KMS-11 (cell line): ENCODE data around the gene IL18.
"Not testable (repeated sequence)": the region's sequence is repeated elsewhere in the genome, so short reads cannot be mapped to it uniquely, and the experiment has no call there.

Source experiments
- H2AFZ ChIP-seq: fragments of 200-600 bp; sonication (generic); 2 replicates; pipeline ENCODE4 v1.6.1; 2016; ENCODE audit warnings: antibody characterized with exemption, mixed run types, low read depth
- H3K27ac ChIP-seq: fragments of 200-600 bp; sonication (generic); 2 replicates; pipeline ENCODE4 v1.6.1; 2016; ENCODE audit warnings: mild to moderate bottlenecking, mixed run types
- H3K27me3 ChIP-seq: fragments of 200-600 bp; sonication (generic); 2 replicates; pipeline ENCODE4 v1.6.1; 2017; ENCODE audit warnings: mild to moderate bottlenecking, low read depth, mixed run types, moderate library complexity; ENCODE audit not compliant: insufficient read depth
- H3K36me3 ChIP-seq: fragments of 200-600 bp; sonication (generic); 2 replicates; pipeline ENCODE4 v1.6.1; 2017; ENCODE audit warnings: mild to moderate bottlenecking, mixed run types; ENCODE audit not compliant: insufficient read depth
- H3K4me1 ChIP-seq: fragments of 200-600 bp; sonication (generic); 2 replicates; pipeline ENCODE4 v1.6.1; 2016; ENCODE audit warnings: mild to moderate bottlenecking, low read depth, mixed run types; ENCODE audit not compliant: poor library complexity, severe bottlenecking
- H3K4me2 ChIP-seq: fragments of 200-600 bp; sonication (generic); 2 replicates; pipeline ENCODE4 v1.7.0; 2016; ENCODE audit warnings: mild to moderate bottlenecking, mixed run types
- H3K4me3 ChIP-seq: fragments of 200-600 bp; sonication (generic); IDR thresholded peaks from 2 replicates; pipeline ENCODE4 v1.6.1; 2017; ENCODE audit warnings: low read depth, low read length, mixed read lengths; ENCODE audit not compliant: insufficient read depth
- H3K79me2 ChIP-seq: fragments of 200-600 bp; sonication (generic); 2 replicates; pipeline ENCODE4 v1.6.1; 2016; ENCODE audit warnings: low read depth, mixed run types; ENCODE audit not compliant: insufficient read depth
- H3K9ac ChIP-seq: fragments of 200-600 bp; sonication (generic); 2 replicates; pipeline ENCODE4 v1.6.1; 2016; ENCODE audit warnings: mild to moderate bottlenecking, mixed run types
- H4K20me1 ChIP-seq: fragments of 200-600 bp; sonication (generic); 2 replicates; pipeline ENCODE4 v1.6.1; 2016; ENCODE audit warnings: mild to moderate bottlenecking, mixed run types; ENCODE audit not compliant: insufficient read depth
- TF ChIP-seq, protein P1 (sequence below): fragments of 200-600 bp; sonication (generic); conservative IDR thresholded peaks from 2 replicates; pipeline ENCODE4 v1.6.1; 2017; ENCODE audit warnings: low read depth, mild to moderate bottlenecking, antibody characterized with exemption, low read length, moderate library complexity, mixed read lengths

The IL18 gene

GRCh38 chr11:112210890-112211289 lies 47.0 kb upstream of the IL18 start:
- TF ChIP-seq, protein P1, sequence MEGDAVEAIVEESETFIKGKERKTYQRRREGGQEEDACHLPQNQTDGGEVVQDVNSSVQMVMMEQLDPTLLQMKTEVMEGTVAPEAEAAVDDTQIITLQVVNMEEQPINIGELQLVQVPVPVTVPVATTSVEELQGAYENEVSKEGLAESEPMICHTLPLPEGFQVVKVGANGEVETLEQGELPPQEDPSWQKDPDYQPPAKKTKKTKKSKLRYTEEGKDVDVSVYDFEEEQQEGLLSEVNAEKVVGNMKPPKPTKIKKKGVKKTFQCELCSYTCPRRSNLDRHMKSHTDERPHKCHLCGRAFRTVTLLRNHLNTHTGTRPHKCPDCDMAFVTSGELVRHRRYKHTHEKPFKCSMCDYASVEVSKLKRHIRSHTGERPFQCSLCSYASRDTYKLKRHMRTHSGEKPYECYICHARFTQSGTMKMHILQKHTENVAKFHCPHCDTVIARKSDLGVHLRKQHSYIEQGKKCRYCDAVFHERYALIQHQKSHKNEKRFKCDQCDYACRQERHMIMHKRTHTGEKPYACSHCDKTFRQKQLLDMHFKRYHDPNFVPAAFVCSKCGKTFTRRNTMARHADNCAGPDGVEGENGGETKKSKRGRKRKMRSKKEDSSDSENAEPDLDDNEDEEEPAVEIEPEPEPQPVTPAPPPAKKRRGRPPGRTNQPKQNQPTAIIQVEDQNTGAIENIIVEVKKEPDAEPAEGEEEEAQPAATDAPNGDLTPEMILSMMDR = no peak
- Histone ChIP-seq H2AFZ (no peak overlapping the region), H4K20me1 (no peaks in the 10 kb centered on the region), H3K9ac (no peak overlapping the region), H3K4me1 (no peaks in the 10 kb centered on the region), H3K4me2 (no peak overlapping the region), H3K36me3 (no peaks in the 10 kb centered on the region), H3K79me2 (no peaks in the 10 kb centered on the region), H3K4me3 (no peak overlapping the region), H3K27ac (no peak overlapping the region), H3K27me3 (no peaks in the 10 kb centered on the region)

DNA sequence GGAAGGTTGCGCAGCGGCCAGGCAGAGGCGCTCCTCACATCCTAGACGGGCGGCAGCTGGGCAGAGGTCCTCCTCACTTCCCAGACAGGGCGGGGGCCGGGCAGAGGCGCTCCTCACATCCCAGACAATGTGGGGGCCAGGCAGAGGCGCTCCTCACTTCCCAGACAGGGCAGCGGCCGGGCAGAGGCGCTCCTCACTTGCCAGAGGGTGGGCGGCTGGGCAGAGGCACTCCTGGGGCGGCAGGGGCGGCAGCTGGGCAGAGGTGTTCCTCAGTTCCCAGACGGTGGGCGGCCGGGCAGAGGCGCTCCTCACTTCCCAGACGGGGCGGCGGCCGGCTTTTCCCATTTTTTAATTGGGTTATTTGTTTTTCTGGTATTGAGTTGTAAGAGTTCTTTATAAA lies 42.2 kb upstream of the IL18 start:
- H3K27ac ChIP-seq = no peak overlapping the region

GRCh38 chr11:112200252-112200651 lies 36.4 kb upstream of the IL18 start:
- no peaks in the 10 kb centered on the region for H3K4me1 ChIP-seq
- no peaks in the 10 kb centered on the region for H3K36me3 ChIP-seq
- H3K4me3 ChIP-seq = no peak overlapping the region
- H2AFZ ChIP-seq = no peak overlapping the region
- H3K79me2 ChIP-seq = no peaks in the 10 kb centered on the region
- H3K9ac ChIP-seq = no peak overlapping the region
- TF ChIP-seq, protein P1 = no peak
- no peak overlapping the region for H3K27ac ChIP-seq
- H3K4me2 ChIP-seq = no peak overlapping the region
- no peaks in the 10 kb centered on the region for H4K20me1 ChIP-seq
- no peaks in the 10 kb centered on the region for H3K27me3 ChIP-seq

More for the DNA sequence above, 42.2 kb upstream of the IL18 start:
- TF ChIP-seq, protein P1 = no peak
- Histone ChIP-seq H3K4me3 (no peak overlapping the region), H3K36me3 (no peaks in the 10 kb centered on the region), H4K20me1 (no peaks in the 10 kb centered on the region), H3K4me2 (no peak overlapping the region), H2AFZ (no peak overlapping the region), H3K79me2 (no peaks in the 10 kb centered on the region), H3K27me3 (no peaks in the 10 kb centered on the region), H3K9ac (no peak overlapping the region), H3K4me1 (no peaks in the 10 kb centered on the region)

GRCh38 chr11:112199101-112199500 lies 35.2 kb upstream of the IL18 start:
- H2AFZ ChIP-seq, H3K36me3 ChIP-seq, H3K9ac ChIP-seq, H4K20me1 ChIP-seq, H3K4me3 ChIP-seq, H3K4me2 ChIP-seq, H3K27ac ChIP-seq, H3K4me1 ChIP-seq, H3K79me2 ChIP-seq, H3K27me3 ChIP-seq: not testable (repeated sequence)

DNA sequence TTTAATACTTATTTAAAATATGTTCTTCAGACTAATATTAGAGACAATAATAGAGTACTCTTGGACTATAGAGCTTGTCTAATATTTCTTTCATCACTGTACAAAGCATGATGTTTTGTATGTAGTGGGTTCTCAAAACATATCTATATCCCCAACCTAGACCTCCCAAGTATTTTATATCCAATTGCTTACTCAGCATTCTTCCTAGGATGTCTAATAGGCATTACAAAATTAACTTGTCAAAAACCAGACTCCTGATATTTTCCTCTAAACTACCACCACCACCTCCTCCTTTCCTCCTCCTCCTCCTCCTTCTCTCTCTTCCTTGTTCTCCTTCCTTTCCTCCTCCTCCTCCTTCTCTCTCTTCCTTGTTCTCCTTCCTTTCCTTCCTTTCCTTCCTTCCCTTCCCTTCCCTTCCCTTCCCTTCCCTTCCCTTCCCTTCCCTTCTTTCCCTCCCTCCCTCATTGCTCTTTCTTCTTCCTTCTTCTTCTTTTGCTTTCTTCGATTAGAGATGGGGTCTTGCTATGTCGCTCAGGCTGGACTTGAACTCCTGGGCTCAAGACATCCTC lies 32.7 kb upstream of the IL18 start:
- TF ChIP-seq, protein P1 = no peak
- H3K36me3 ChIP-seq = no peaks in the 10 kb centered on the region
- no peak overlapping the region for H3K27ac ChIP-seq
- H3K79me2 ChIP-seq = no peaks in the 10 kb centered on the region
- no peak overlapping the region for H2AFZ ChIP-seq
- no peak overlapping the region for H3K9ac ChIP-seq
- H3K27me3 ChIP-seq = no peaks in the 10 kb centered on the region
- no peaks in the 10 kb centered on the region for H3K4me1 ChIP-seq
- no peak overlapping the region for H3K4me2 ChIP-seq
- no peak overlapping the region for H3K4me3 ChIP-seq
- H4K20me1 ChIP-seq = no peaks in the 10 kb centered on the region
